CD14-positive monocyte (primary cell): ENCODE measurements around the gene TRIM56. TPM values are rescaled to one million over a fixed set of nuclear protein-coding genes. Genes with fewer than 3 reads are reported as not detected.

Source experiments
- DNase-seq, 3 donors: peaks; one replicate each; pipeline ENCODE4 v3.0.0-alpha.2; 2011 to 2022
- H2AFZ ChIP-seq: 2 replicates; pipeline ENCODE4 v1.6.0; 2012; ENCODE audit warnings: mild to moderate bottlenecking, low read depth, low read length, inconsistent platforms; ENCODE audit not compliant: insufficient read depth, poor library complexity, severe bottlenecking
- H3K27ac ChIP-seq, 2 donors: 1 replicate in 1 of 2; 2 replicates in 1 of 2; pipeline ENCODE4 v1.5.1; 2012 to 2013; ENCODE audit warnings: low read length in 2 of 2, control low read depth in 1 of 2, inconsistent platforms in 1 of 2, low read depth in 1 of 2, mild to moderate bottlenecking in 1 of 2
- H3K27me3 ChIP-seq, 2 donors: one replicate each; pipeline versions ENCODE4 v1.6.0 to v1.6.1; 2011 to 2013; ENCODE audit warnings: low read length in 2 of 2; ENCODE audit not compliant: control insufficient read depth in 2 of 2, insufficient read depth in 2 of 2
- H3K36me3 ChIP-seq, 2 donors: replicated peaks in 1 of 2; 1 replicate in 1 of 2; 2 replicates in 1 of 2; pipeline versions ENCODE4 v1.5.1 to v1.6.1; 2012 to 2013; ENCODE audit warnings: low read length in 2 of 2, control low read depth in 1 of 2, inconsistent platforms in 1 of 2, mild to moderate bottlenecking in 1 of 2; ENCODE audit not compliant: insufficient read depth in 2 of 2, control insufficient read depth in 1 of 2
- H3K4me1 ChIP-seq, 2 donors: 1 replicate in 1 of 2; 2 replicates in 1 of 2; pipeline versions ENCODE4 v1.5.1 to v1.6.1; 2012 to 2013; ENCODE audit warnings: low read length in 2 of 2, control low read depth in 1 of 2, inconsistent platforms in 1 of 2, mild to moderate bottlenecking in 1 of 2, moderate library complexity in 1 of 2; ENCODE audit not compliant: insufficient read depth in 2 of 2, control insufficient read depth in 1 of 2
- H3K4me2 ChIP-seq: replicated peaks from 2 replicates; pipeline ENCODE3; 2012; ENCODE audit warnings: low read length, moderate library complexity, mild to moderate bottlenecking; ENCODE audit not compliant: poor library complexity, severe bottlenecking; ENCODE audit errors: extremely low read depth
- H3K4me3 ChIP-seq, 3 experiments: fragments of 200-600 bp in 1 of 3; sonication (generic) in 1 of 3; replicated peaks in 1 of 3; 1 replicate in 2 of 3; 2 replicates in 1 of 3; pipeline ENCODE4 v1.5.1; 2011 to 2013; ENCODE audit warnings: low read length in 3 of 3, mild to moderate bottlenecking in 3 of 3, control low read depth in 2 of 3, low read depth in 2 of 3, inconsistent platforms in 1 of 3, moderate library complexity in 1 of 3
- H3K79me2 ChIP-seq: 2 replicates; pipeline ENCODE4 v1.6.0; 2012; ENCODE audit warnings: mild to moderate bottlenecking, control low read depth, inconsistent platforms, low read length, moderate library complexity; ENCODE audit not compliant: insufficient read depth
- H3K9ac ChIP-seq: 2 replicates; pipeline ENCODE4 v1.6.0; 2017; ENCODE audit warnings: low read length, mild to moderate bottlenecking; ENCODE audit not compliant: insufficient read depth, poor library complexity, severe bottlenecking
- H3K9me3 ChIP-seq, 2 donors: replicated peaks in 1 of 2; 1 replicate in 1 of 2; 2 replicates in 1 of 2; pipeline versions ENCODE4 v1.5.1 to v1.6.1; 2012 to 2013; ENCODE audit warnings: low read length in 2 of 2, control low read depth in 1 of 2; ENCODE audit not compliant: control insufficient read depth in 1 of 2, insufficient read depth in 1 of 2
- H4K20me1 ChIP-seq: 2 replicates; pipeline ENCODE4 v1.6.0; 2012; ENCODE audit warnings: mild to moderate bottlenecking, low read length, control low read depth, moderate library complexity; ENCODE audit not compliant: insufficient read depth
- H3K27ac Mint-ChIP-seq, 7 donors: one replicate each; pipeline ENCODE4 v1.8.0; 2020; ENCODE audit warnings: mild to moderate bottlenecking in 7 of 7, mixed read lengths in 7 of 7, moderate library complexity in 6 of 7, inconsistent platforms in 2 of 7
- H3K27me3 Mint-ChIP-seq, 3 donors: one replicate each; pipeline ENCODE4 v1.8.0; 2021 to 2022; ENCODE audit warnings: low read depth in 3 of 3, mild to moderate bottlenecking in 3 of 3, mixed read lengths in 3 of 3, moderate library complexity in 3 of 3, inconsistent platforms in 1 of 3
- H3K36me3 Mint-ChIP-seq, 2 donors: one replicate each; pipeline ENCODE4 v1.8.0; 2020; ENCODE audit warnings: mixed read lengths in 2 of 2, inconsistent platforms in 1 of 2, mild to moderate bottlenecking in 1 of 2
- H3K4me1 Mint-ChIP-seq: one replicate; pipeline ENCODE4 v1.8.0; 2020; ENCODE audit warnings: mild to moderate bottlenecking, mixed read lengths
- H3K4me3 Mint-ChIP-seq, 2 donors: one replicate each; pipeline ENCODE4 v1.8.0; 2020; ENCODE audit warnings: mild to moderate bottlenecking in 2 of 2, mixed read lengths in 2 of 2, moderate library complexity in 1 of 2
- H3K9me3 Mint-ChIP-seq, 7 donors: one replicate each; pipeline ENCODE4 v1.8.0; 2020 to 2022; ENCODE audit warnings: mixed read lengths in 7 of 7, mild to moderate bottlenecking in 6 of 7, moderate library complexity in 6 of 7, inconsistent platforms in 2 of 7
- CTCF ChIP-seq: fragments of 200-600 bp; IDR thresholded peaks from one replicate; pipeline ENCODE4 v1.8.0; 2022; ENCODE audit warnings: antibody characterized with exemption, mild to moderate bottlenecking
- WGBS: methylation state at CpG from one replicate; pipeline ENCODE4 v1.1.5; 2013; ENCODE audit warnings: missing lambda C conversion rate; ENCODE audit not compliant: insufficient coverage; 5-methylcytosine and 5-hydroxymethylcytosine counted together
- intact Hi-C, 2 donors: fragments of 100-400 bp; cut with micrococcal nuclease; formaldehyde crosslinking; loops; one replicate each; pipeline versions ENCODE4 v1.15.0 to v1.15.1; 2023
- polyA plus RNA-seq, 3 donors: library from polyadenylated mRNA; depleted of rRNA in 1 of 3; unstranded in 2 of 3; stranded (reverse) in 1 of 3; fragments of 300-500 nt in 2 of 3; fragments of >200 nt in 1 of 3; fragmentation: Illumina TruSeq in 2 of 3; gene quantifications; 1 replicate in 2 of 3; 2 replicates in 1 of 3; pipeline ENCODE4 v1.2.3, GENCODE V29; 2012 to 2021

The TRIM56 gene
- polyA plus RNA-seq, 3 donors, result 0.66 to 9.4 (median 1.2) TPM

DNA sequence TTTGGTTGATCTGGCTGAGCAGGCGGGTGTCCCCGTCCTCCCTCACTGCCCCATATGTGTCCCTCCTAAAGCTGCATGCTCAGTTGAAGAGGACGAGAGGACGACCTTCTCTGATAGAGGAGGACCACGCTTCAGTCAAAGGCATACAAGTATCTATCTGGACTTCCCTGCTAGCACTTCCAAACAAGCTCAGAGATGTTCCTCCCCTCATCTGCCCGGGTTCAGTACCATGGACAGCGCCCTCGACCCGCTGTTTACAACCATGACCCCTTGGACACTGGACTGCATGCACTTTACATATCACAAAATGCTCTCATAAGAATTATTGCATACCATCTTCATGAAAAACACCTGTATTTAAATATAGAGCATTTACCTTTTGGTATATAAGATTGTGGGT lies 26.9 kb upstream of the TRIM56 start:
- Mint-ChIP-seq H3K9me3 (no peaks in the 10 kb centered on the region), H3K36me3 (no peaks in the 10 kb centered on the region), H3K27me3 (peaks cover 27 to 30% (median 29%) of the 10 kb centered on the region in 3 donors), H3K4me1 (no peaks in the 10 kb centered on the region), H3K4me3 (no peak overlapping the region), H3K27ac (no peak overlapping the region)
- no peak overlapping the region for H3K4me2 ChIP-seq
- H3K36me3 ChIP-seq, result no peaks in the 10 kb centered on the region
- no peaks in the 10 kb centered on the region for H3K4me1 ChIP-seq
- H3K4me3 ChIP-seq, result no peak overlapping the region
- no peaks in the 10 kb centered on the region for H3K79me2 ChIP-seq
- peak; percentile 12 to 31 (median 14) for DNase-seq
- H4K20me1 ChIP-seq, result no peaks in the 10 kb centered on the region
- H3K27me3 ChIP-seq, result peaks cover 2 to 7% of the 10 kb centered on the region in 2 donors
- no peak overlapping the region for H3K9ac ChIP-seq
- no peaks in the 10 kb centered on the region for H3K9me3 ChIP-seq
- H3K27ac ChIP-seq, result no peak overlapping the region
- WGBS, result 1% methylated on average over 7 of the region's 9 CpGs
- H2AFZ ChIP-seq, result no peak overlapping the region
- no peak for TF ChIP-seq CTCF
- intact Hi-C loops, result loop anchor here (2.0 to 5.0 kb wide), 3 partner anchors 91 to 162 kb away; partner anchors contain the start of gene MUC12 (in 1 of the 2)

GRCh38 chr7:101059620-101059942 lies 25.7 kb upstream of the TRIM56 start:
- Histone ChIP-seq H3K4me1 (no peaks in the 10 kb centered on the region), H3K27me3 (peaks cover 2 to 7% of the 10 kb centered on the region in 2 donors), H3K79me2 (no peaks in the 10 kb centered on the region), H4K20me1 (no peaks in the 10 kb centered on the region), H3K9ac (no peak overlapping the region), H2AFZ (no peak overlapping the region), H3K36me3 (no peaks in the 10 kb centered on the region), H3K9me3 (no peaks in the 10 kb centered on the region), H3K4me2 (no peak overlapping the region), H3K4me3 (no peak overlapping the region), H3K27ac (no peak overlapping the region)
- H3K27me3 Mint-ChIP-seq, result peaks cover 31 to 36% (median 35%) of the 10 kb centered on the region in 3 donors
- WGBS, result 40% methylated on average over 7 of the region's 9 CpGs
- no peaks in the 10 kb centered on the region for H3K36me3 Mint-ChIP-seq
- intact Hi-C loops, result loop anchor here (2.0 to 5.0 kb wide), 3 partner anchors 92 to 163 kb away; partner anchors contain the start of gene MUC12 (in 1 of the 2)
- DNase-seq, result no peak
- peak; percentile 41 for TF ChIP-seq CTCF
- H3K4me3 Mint-ChIP-seq, result no peak overlapping the region
- no peaks in the 10 kb centered on the region for H3K9me3 Mint-ChIP-seq
- H3K4me1 Mint-ChIP-seq, result no peaks in the 10 kb centered on the region
- no peak overlapping the region for H3K27ac Mint-ChIP-seq
